WTC11 (cell line): ENCODE results near the gene PKMYT1. TPM values are rescaled to one million over a fixed set of nuclear protein-coding genes. Genes with fewer than 3 reads are reported as not detected.

ENCODE experiments used
- AR ChIP-seq: fragments of 250-450 bp; sonication (Bioruptor Pico); IDR thresholded peaks from 2 replicates; pipeline ENCODE4 v1.9.0; 2021; ENCODE audit warnings: mild to moderate bottlenecking
- ARID4B ChIP-seq: sonication (generic); formaldehyde crosslinking; IDR thresholded peaks from 2 replicates; pipeline ENCODE4 v1.8.0; 2023; ENCODE audit warnings: missing genetic modification reagents, mild to moderate bottlenecking, borderline replicate concordance
- ATF2 ChIP-seq: sonication (generic); formaldehyde crosslinking; IDR thresholded peaks from 2 replicates; pipeline ENCODE4 v1.8.1; 2022; ENCODE audit warnings: low read depth, missing genetic modification reagents, borderline replicate concordance
- E2F1 ChIP-seq: sonication (generic); formaldehyde crosslinking; IDR thresholded peaks from 2 replicates; pipeline ENCODE4 v1.8.0; 2022; ENCODE audit warnings: mild to moderate bottlenecking, missing genetic modification reagents
- ERG ChIP-seq: fragments of 250-450 bp; sonication (Bioruptor Pico); IDR thresholded peaks from 2 replicates; pipeline ENCODE4 v1.8.0; 2021; ENCODE audit warnings: mild to moderate bottlenecking
- GTF2I ChIP-seq: fragments of 250-450 bp; sonication (Bioruptor Pico); conservative IDR thresholded peaks from 2 replicates; pipeline ENCODE4 v1.4.0; 2021; ENCODE audit warnings: mild to moderate bottlenecking
- IRF1 ChIP-seq: sonication (generic); formaldehyde crosslinking; IDR thresholded peaks from 2 replicates; pipeline ENCODE4 v1.8.0; 2023; ENCODE audit warnings: missing genetic modification reagents
- IRF2 ChIP-seq: sonication (generic); formaldehyde crosslinking; IDR thresholded peaks from 2 replicates; pipeline ENCODE4 v1.8.0; 2022; ENCODE audit warnings: low read depth, missing genetic modification reagents, borderline replicate concordance
- MAX ChIP-seq: sonication (generic); formaldehyde crosslinking; IDR thresholded peaks from 2 replicates; pipeline ENCODE4 v1.8.0; 2022; ENCODE audit warnings: mild to moderate bottlenecking, missing genetic modification reagents
- NFE2L1 ChIP-seq: sonication (generic); formaldehyde crosslinking; IDR thresholded peaks from 2 replicates; pipeline ENCODE4 v1.8.1; 2023; ENCODE audit warnings: missing genetic modification reagents
- NR1H2 ChIP-seq: sonication (generic); formaldehyde crosslinking; IDR thresholded peaks from 2 replicates; pipeline ENCODE4 v1.9.0; 2021; ENCODE audit warnings: mild to moderate bottlenecking, moderate library complexity, missing genetic modification reagents
- PRRX2 ChIP-seq: fragments of 250-450 bp; sonication (Bioruptor Pico); IDR thresholded peaks from 2 replicates; pipeline ENCODE4 v1.8.0; 2021; ENCODE audit warnings: mild to moderate bottlenecking
- RELA ChIP-seq: sonication (generic); formaldehyde crosslinking; IDR thresholded peaks from 2 replicates; pipeline ENCODE4 v1.8.1; 2022; ENCODE audit warnings: missing genetic modification reagents, mild to moderate bottlenecking, borderline replicate concordance
- SMAD4 ChIP-seq: sonication (generic); formaldehyde crosslinking; IDR thresholded peaks from 2 replicates; pipeline ENCODE4 v1.8.0; 2022; ENCODE audit warnings: mild to moderate bottlenecking, missing genetic modification reagents
- SP1 ChIP-seq: sonication (generic); formaldehyde crosslinking; conservative IDR thresholded peaks from 2 replicates; pipeline ENCODE4 v1.8.1; 2022; ENCODE audit warnings: missing genetic modification reagents
- USF1 ChIP-seq: sonication (generic); formaldehyde crosslinking; IDR thresholded peaks from 2 replicates; pipeline ENCODE4 v1.8.0; 2022; ENCODE audit warnings: mild to moderate bottlenecking, missing genetic modification reagents
- ZBTB43 ChIP-seq: sonication (generic); formaldehyde crosslinking; IDR thresholded peaks from 2 replicates; pipeline ENCODE4 v1.8.1; 2023; ENCODE audit warnings: mild to moderate bottlenecking, missing genetic modification reagents
- ZMAT4 ChIP-seq: fragments of 250-450 bp; sonication (Bioruptor Pico); IDR thresholded peaks from 2 replicates; pipeline ENCODE4 v1.9.0; 2021; ENCODE audit warnings: mild to moderate bottlenecking
- ZNF219 ChIP-seq: sonication (generic); formaldehyde crosslinking; IDR thresholded peaks from 2 replicates; pipeline ENCODE4 v1.8.0; 2023; ENCODE audit warnings: missing genetic modification reagents, mild to moderate bottlenecking, borderline replicate concordance
- ZNF317 ChIP-seq: sonication (generic); formaldehyde crosslinking; IDR thresholded peaks from 2 replicates; pipeline ENCODE4 v1.8.1; 2023; ENCODE audit warnings: low read depth, mild to moderate bottlenecking, moderate library complexity, missing genetic modification reagents, borderline replicate concordance
- ZNF671 ChIP-seq: fragments of 250-450 bp; sonication (Bioruptor Pico); IDR thresholded peaks from 2 replicates; pipeline ENCODE4 v1.8.0; 2021; ENCODE audit warnings: mild to moderate bottlenecking
- total RNA-seq: library from RNA; stranded (reverse); gene quantifications from 3 replicates; pipeline ENCODE4 v1.2.3, GENCODE V29; 2021

The PKMYT1 gene
- total RNA-seq, 1 experiment from 2014 or later, result 120 TPM

- no peak for TF ChIP-seq RELA (CRISPR knock-in tag)
- TF ChIP-seq IRF1 (CRISPR knock-in tag), result no peak
- no peak for TF ChIP-seq SMAD4
- peak; percentile 60; the same call in 1 of the 2 replicates for TF ChIP-seq ARID4B (CRISPR knock-in tag)
- TF ChIP-seq AR (CRISPR knock-in tag), result no peak
- no peak for TF ChIP-seq E2F1 (CRISPR knock-in tag)
- peak; percentile 65 for TF ChIP-seq MAX
- no peak for TF ChIP-seq ZNF317 (CRISPR knock-in tag)
- no peak for TF ChIP-seq ZNF219 (CRISPR knock-in tag)
- TF ChIP-seq NR1H2, result no peak
- no peak for TF ChIP-seq ZBTB43 (CRISPR knock-in tag)
- TF ChIP-seq PRRX2 (CRISPR knock-in tag), result no peak
- no peak for TF ChIP-seq IRF2 (CRISPR knock-in tag)
- TF ChIP-seq GTF2I (CRISPR knock-in tag), result no peak
- no peak for TF ChIP-seq NFE2L1
- no peak for TF ChIP-seq ZMAT4 (CRISPR knock-in tag)
- TF ChIP-seq USF1 (CRISPR knock-in tag), result peak; percentile 23; the same call in 1 of the 2 replicates
- no peak for TF ChIP-seq ERG
- TF ChIP-seq ZNF671 (CRISPR knock-in tag), result no peak
- TF ChIP-seq SP1, result peak; percentile 77
- TF ChIP-seq ATF2 (CRISPR knock-in tag), result no peak
Measured at GRCh38 chr16:2964475-2965336, 15.5 kb downstream of the PKMYT1 start (continued).
